A673 (cell line): ENCODE results near the gene CANX.

Source experiments
- EZH2 ChIP-seq: fragments of 200-600 bp; sonication (generic); IDR thresholded peaks from 2 replicates; pipeline ENCODE4 v1.6.1; 2017; ENCODE audit warnings: borderline replicate concordance, low read depth, mild to moderate bottlenecking, mixed read lengths, antibody characterized with exemption, low read length; ENCODE audit not compliant: poor library complexity, severe bottlenecking
- TF ChIP-seq, protein P1 (sequence below): fragments of 300-800, 200-600 bp; sonication (generic); conservative IDR thresholded peaks from 2 replicates; pipeline ENCODE4 v1.5.1; 2017; ENCODE audit warnings: low read depth, mild to moderate bottlenecking, antibody characterized with exemption, low read length, moderate library complexity, mixed read lengths

DNA sequence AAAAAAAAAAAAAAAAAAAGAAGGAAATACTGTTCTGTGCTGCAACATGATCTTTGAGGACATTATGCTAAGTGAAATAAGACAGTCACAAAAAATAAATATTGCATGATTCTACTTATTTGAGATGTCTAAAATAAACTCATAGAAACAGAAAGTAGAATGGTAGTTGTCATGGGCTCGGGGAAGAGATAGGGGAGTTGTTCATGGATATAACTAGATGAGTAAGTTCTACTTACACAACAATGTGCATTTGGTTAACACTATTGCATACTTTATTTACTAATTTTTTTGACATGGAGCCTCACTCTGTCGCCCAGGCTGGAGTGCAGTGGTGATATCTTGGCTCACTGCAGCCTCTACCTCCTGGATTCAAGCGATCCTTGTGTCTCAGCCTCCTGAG, 49.0 kb downstream of the CANX start:
- TF ChIP-seq, protein P1, sequence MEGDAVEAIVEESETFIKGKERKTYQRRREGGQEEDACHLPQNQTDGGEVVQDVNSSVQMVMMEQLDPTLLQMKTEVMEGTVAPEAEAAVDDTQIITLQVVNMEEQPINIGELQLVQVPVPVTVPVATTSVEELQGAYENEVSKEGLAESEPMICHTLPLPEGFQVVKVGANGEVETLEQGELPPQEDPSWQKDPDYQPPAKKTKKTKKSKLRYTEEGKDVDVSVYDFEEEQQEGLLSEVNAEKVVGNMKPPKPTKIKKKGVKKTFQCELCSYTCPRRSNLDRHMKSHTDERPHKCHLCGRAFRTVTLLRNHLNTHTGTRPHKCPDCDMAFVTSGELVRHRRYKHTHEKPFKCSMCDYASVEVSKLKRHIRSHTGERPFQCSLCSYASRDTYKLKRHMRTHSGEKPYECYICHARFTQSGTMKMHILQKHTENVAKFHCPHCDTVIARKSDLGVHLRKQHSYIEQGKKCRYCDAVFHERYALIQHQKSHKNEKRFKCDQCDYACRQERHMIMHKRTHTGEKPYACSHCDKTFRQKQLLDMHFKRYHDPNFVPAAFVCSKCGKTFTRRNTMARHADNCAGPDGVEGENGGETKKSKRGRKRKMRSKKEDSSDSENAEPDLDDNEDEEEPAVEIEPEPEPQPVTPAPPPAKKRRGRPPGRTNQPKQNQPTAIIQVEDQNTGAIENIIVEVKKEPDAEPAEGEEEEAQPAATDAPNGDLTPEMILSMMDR: no peak
- TF ChIP-seq EZH2: no peak
